Activated naive CD4-positive, alpha-beta T cell (primary cell): ENCODE measurements around the gene HS3ST4.

Experiments used
- DNase-seq, 4 experiments: peaks; one replicate each; lab custom pipeline; 2025; lab: John Stamatoyannopoulos, UW

The HS3ST4 gene

GRCh38 chr16:26108836-26109505 lies 417.2 kb downstream of the HS3ST4 start:
- no peak for DNase-seq

GRCh38 chr16:26111900-26112299 lies 420.1 kb downstream of the HS3ST4 start:
- DNase-seq: no peak

GRCh38 chr16:26118575-26118974 lies 426.8 kb downstream of the HS3ST4 start:
- DNase-seq: no peak

GRCh38 chr16:26120729-26121128 lies 429.0 kb downstream of the HS3ST4 start:
- no peak for DNase-seq

GRCh38 chr16:26128296-26128695 lies 436.5 kb downstream of the HS3ST4 start:
- no peak for DNase-seq

GRCh38 chr16:26129997-26130396 lies 438.2 kb downstream of the HS3ST4 start:
- no peak for DNase-seq

GRCh38 chr16:26133416-26134093 lies 441.8 kb downstream of the HS3ST4 start:
- no peak for DNase-seq

- no peak for DNase-seq
Measured at GRCh38 chr16:26134588-26134987, 442.8 kb downstream of the HS3ST4 start.

- no peak for DNase-seq
Measured at GRCh38 chr16:26137956-26138355, 446.2 kb downstream of the HS3ST4 start.

- no peak for DNase-seq
Measured at GRCh38 chr16:26139091-26139490, 447.3 kb downstream of the HS3ST4 start.

- DNase-seq: no peak
Measured at GRCh38 chr16:26139884-26140283, 448.1 kb downstream of the HS3ST4 start.

GRCh38 chr16:26149364-26150190 lies 457.8 kb downstream of the HS3ST4 start:
- DNase-seq: no peak

GRCh38 chr16:26155221-26155620 lies 463.5 kb downstream of the HS3ST4 start:
- DNase-seq: no peak

- no peak for DNase-seq
Measured at GRCh38 chr16:26157319-26157718, 465.6 kb downstream of the HS3ST4 start.

GRCh38 chr16:26158142-26158759 lies 466.5 kb downstream of the HS3ST4 start:
- no peak for DNase-seq

GRCh38 chr16:26161461-26162180 lies 469.9 kb downstream of the HS3ST4 start:
- DNase-seq: no peak

GRCh38 chr16:26169473-26169872 lies 477.7 kb downstream of the HS3ST4 start:
- DNase-seq: no peak

- DNase-seq: no peak
Measured at GRCh38 chr16:26175944-26176343, 484.2 kb downstream of the HS3ST4 start.

- DNase-seq: no peak
Measured at GRCh38 chr16:26177438-26177837, 485.7 kb downstream of the HS3ST4 start.

GRCh38 chr16:26178298-26178697 lies 486.5 kb downstream of the HS3ST4 start:
- DNase-seq: no peak

- no peak for DNase-seq
Measured at GRCh38 chr16:26186091-26186615, 494.4 kb downstream of the HS3ST4 start.
